Activated CD4-positive, alpha-beta T cell treated with anti-CD3 and anti-CD28 coated beads, Interleukin-2, Interleukin-4, amounts not matched to agents 100 ng/mL and 50 ng/mL, durations not matched to agents 16 hours and 8 hours (primary cell): ENCODE measurements around the gene LMAN1L.

Source experiments
- DNase-seq: peaks from one replicate; pipeline ENCODE4 v3.0.0-alpha.2; 2020; ENCODE audit warnings: low spot score

The LMAN1L gene

GRCh38 chr15:74816624-74817369 is 4.2 kb downstream of the LMAN1L start:
- DNase-seq: no peak

- no peak for DNase-seq
Observed at GRCh38 chr15:74817370-74817737, 4.7 kb downstream of the LMAN1L start.

DNA sequence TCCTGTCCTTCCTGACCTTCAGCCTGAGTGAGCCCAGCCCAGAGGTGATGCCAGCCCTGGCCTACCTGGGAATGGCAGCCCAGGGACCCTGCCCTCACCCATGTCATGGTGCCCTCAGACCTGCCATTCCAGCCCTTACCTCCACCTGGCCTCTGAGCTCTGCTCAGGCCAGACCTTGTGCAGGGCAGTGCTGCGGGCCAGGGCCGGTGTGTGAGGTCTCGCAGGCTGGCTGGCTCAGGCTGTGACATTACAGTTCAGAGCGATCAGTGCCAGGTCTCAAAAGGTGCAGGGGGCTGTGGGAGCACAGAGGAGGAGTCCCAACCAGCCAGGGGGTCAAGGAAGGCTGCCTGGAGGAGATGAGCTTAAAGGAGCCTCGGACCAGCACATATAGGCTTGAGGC is 7.4 kb downstream of the LMAN1L start:
- DNase-seq: no peak

- no peak for DNase-seq
Observed at GRCh38 chr15:74821091-74821789, 8.6 kb downstream of the LMAN1L start.

DNA sequence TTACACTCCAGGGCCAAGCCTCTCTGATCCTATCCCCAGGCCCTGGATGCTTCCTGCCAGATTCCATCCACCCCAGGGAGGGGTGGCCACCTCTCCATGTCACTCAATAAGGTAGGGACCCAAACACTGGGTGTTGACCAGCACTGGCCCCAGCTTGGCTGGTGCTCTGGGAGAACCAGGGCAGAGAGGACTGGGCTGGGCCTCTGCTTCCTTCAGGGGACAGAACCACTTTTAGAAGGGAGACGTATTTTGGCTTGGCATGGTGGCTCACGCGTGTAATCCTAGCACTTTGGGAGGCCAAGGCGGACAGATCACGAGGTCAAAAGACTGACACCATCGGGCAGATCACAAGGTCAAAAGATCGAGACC is 9.1 kb downstream of the LMAN1L start:
- DNase-seq: no peak

DNA sequence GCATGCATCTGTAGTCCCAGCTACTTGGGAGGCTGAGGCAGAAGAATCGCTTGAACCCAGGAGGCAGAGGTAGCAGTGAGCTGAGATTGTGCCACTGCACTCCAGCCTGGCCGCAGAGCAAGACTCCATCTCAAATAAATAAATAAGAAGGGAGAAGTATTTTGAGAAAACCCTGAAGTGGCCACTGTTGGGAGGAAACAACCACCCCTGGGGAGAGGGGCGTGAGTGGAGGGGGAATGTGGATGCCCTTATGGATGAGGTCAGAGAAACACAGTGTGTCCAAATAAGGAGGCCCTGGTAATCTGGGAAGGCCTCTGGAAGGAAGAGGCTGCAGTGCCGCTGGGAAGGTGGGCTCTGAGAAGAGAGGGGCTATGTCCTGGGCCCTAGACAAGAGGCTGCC is 9.6 kb downstream of the LMAN1L start:
- DNase-seq: no peak

DNA sequence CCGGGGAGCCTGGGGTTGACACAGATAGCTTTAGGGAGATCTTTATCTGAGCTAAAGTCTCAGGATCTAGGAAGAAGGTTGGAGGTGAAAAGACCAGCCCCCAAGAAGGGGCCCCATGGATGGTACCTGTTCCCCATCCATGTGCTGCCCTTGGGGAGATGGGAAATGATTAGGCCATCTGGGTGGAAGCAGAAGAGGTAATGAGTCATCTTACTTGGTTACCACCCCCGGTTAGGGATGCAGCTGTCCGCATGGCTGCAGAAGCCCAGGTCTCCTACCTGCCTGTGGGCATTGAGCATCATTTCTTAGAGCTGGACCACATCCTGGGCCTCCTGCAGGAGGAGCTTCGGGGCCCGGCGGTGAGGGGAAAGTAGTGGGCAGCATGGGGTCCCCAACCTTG is 10.7 kb downstream of the LMAN1L start:
- DNase-seq: no peak

DNA sequence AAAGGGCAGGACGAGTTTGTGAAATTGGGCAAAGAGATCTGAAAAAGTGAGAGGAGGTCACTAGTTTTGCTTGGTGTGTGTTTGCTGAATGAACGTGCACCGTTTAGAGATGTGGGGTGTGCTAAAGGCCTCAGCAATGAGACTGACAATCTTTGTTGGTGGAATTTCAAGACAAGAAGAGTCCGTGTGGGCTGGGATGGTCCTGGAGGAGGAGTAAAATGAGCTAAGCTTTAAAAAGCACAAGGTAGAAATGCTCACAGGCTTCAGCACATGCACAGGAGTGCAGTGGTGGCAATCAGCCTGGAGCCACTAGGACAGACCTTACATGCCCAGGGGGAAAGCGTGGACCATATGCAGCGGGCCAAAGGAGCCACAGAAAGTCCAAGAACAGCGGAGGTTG is 12.3 kb downstream of the LMAN1L start:
- no peak for DNase-seq

DNA sequence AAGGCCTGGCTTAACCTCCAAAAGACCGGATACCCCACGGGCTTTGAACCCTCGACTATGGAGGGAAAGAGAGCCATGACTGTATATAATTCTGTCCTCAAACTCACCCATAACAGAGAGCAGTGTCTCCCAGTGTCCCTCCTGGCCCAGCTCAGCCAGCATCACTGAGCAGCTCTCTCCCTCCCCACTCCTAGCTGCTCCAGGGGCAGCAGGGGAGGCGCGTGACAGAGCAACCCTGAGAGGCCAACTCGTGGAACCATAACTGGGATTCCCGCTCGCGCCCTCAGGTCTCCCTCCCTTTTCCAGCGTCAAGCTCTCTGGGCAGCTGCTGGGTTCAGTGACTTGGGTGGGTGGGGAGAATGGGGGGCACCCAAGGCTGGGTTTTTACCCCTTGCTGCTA is 13.2 kb downstream of the LMAN1L start:
- DNase-seq: no peak

DNA sequence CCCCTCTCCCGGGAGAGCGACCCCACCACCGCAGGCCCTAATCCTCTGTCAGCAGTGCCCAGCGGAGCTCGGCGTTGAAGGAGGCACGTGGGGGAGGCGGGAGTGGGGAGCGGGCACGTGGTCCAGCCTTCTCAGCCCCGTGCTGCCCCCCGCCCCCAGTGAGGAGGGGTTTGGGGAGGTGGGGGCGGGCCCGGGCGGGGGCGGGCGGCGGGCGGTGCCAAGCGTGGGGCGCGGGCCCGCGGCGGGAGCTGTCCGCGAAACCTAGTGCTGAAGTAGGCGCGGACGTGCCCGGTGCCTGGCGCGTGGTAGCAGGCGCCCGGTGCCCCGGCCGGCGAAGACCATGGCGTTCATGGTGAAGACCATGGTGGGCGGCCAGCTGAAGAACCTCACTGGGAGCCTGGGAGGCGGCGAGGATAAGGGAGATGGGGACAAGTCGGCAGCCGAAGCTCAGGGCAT is 13.8 kb downstream of the LMAN1L start, which contains the start of gene CPLX3:
Gene CPLX3 (plus strand): TSS at position 264 of the 456 bp plus-strand sequence. CDS start 77 bp downstream, at position 341.
- DNase-seq: no peak

- DNase-seq: no peak
Observed at GRCh38 chr15:74826921-74827320, 14.3 kb downstream of the LMAN1L start.

DNA sequence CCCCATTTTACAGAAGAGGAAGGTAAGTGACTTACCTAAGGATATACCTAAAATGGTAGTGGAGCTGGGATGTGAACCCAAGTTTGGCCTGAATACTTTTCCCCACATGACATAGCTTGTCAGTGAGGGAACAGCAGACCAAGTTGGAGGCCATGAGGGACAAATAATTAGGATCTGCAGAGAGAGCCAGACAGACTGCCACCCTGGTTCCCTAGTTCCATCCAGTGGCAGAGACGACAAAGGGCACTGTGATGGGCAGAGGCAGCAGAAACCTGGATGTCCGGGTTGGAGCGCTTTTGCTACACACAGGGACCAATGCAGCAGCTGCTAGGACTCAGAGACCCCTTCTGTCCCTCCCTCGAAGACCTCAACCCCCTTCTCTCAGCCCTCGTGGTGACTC is 15.0 kb downstream of the LMAN1L start:
- no peak for DNase-seq

- no peak for DNase-seq
Observed at GRCh38 chr15:74828835-74829234, 16.2 kb downstream of the LMAN1L start.

DNA sequence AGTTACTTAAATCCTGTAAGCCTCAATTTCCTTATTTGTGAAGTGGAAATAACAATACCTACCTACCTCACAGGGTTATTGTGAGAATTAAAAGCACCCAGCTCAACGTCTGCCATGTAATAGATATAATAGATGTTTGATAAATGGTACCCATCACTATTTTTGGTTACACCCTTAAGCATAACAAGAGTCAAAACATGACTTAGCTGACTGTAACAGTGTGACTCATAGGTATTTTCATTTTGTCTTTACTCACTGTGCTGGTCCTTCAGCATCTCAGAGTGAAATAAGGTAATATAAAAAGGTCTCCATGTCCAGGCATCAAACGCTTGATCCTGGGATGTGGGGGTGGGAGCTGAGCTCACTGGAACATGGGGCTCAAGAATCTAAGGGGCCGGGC is 16.9 kb downstream of the LMAN1L start:
- DNase-seq: peak; percentile 52

DNA sequence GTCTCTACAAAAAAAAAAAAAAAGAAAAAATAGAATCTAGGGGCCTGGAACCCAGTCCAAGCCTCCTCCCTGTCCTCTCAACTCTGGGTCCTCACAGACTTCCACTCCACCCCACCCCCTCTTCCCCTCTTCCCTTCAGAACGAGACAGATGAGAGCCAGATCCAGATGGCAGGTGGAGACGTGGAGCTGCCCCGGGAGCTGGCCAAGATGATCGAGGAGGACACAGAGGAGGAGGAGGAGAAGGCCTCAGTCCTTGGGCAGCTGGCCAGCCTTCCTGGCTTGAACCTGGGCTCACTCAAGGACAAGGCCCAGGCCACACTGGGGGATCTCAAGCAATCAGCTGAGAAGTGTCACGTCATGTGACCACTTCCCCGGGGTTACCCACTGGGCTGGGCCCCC is 17.4 kb downstream of the LMAN1L start:
- DNase-seq: no peak

DNA sequence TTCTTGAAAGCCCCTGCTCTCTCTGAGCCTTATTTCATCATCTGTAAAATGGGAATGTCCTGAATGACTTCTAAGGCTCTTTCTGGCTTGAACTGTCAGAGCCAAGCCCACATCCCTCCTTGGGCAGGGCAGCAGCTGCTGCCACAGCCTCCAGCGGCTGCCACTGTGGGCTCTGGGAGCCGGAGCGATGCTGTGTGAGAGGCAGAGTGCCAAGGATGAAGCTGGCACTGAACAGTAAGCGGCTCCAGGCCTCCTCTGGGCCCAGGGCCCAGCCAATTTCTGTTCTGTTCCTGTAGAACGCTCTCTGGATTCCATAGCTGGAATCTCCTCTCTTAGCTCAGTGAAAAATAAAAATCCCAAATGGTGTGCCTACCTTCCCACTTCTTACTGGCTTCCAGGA is 18.2 kb downstream of the LMAN1L start:
- DNase-seq: no peak

GRCh38 chr15:74831813-74832495 is 19.3 kb downstream of the LMAN1L start:
- no peak for DNase-seq

DNA sequence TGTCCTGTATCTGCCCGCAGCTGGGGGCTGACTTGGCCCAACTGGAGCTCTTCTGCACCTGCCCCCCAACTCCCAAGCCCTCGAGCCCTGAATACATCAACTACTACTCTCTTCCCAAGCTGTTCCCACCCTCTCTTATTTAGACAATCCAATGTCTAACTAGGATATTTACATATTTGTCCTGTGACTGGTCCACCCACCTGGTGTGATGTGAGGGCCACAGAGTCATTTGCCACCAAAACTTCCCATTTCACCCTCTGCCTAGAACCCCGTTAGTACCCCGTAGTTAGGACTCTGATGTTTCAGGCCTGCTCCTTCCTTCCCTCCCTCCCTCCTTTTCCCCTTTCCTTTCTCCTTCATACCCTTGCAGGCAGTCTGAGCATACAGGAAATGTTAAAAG is 20.2 kb downstream of the LMAN1L start:
- no peak for DNase-seq

DNA sequence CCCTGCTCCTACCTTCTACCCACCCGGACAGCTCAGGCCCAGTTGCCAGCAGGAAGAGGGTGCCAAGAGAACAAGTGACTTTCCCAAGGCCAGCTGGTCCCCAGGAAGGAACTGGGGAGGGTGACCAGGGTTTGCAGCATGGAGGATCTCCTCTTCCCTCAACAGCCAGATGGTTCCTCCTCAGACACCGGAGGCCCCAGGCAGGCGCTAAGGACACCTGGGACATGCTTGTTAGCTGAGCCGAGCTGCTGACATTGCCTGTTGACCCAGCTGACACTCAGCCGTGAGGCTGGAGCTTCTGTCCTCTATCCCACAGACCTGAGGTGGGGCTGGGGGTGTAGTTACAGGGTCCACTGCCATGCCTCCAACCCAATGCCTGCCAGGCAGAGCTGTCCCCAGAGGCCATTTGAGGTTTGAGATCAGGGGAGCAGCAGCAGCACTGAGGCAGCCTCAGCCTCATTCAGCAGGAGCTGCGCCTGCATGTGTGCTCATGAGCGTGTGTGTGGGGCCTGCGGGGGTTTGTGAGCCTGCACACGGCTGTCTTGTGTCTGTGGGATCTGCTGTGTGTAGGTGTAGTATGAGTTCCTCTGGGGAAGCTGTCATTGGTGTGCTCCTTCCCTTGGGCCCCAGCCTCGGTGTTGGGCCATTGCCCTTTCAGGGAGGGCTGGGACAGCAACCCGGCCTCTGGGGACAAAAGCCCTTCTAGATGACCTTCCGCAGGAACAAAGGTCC is 20.9 kb downstream of the LMAN1L start:
- no peak for DNase-seq

GRCh38 chr15:74835312-74835823 is 22.7 kb downstream of the LMAN1L start:
- peak; percentile 39 for DNase-seq

GRCh38 chr15:74836846-74837245 is 24.2 kb downstream of the LMAN1L start:
- no peak for DNase-seq

- DNase-seq: no peak
Observed at GRCh38 chr15:74837482-74838136, 25.0 kb downstream of the LMAN1L start.
